ENCODE measurements around the gene WLS.

DNA sequence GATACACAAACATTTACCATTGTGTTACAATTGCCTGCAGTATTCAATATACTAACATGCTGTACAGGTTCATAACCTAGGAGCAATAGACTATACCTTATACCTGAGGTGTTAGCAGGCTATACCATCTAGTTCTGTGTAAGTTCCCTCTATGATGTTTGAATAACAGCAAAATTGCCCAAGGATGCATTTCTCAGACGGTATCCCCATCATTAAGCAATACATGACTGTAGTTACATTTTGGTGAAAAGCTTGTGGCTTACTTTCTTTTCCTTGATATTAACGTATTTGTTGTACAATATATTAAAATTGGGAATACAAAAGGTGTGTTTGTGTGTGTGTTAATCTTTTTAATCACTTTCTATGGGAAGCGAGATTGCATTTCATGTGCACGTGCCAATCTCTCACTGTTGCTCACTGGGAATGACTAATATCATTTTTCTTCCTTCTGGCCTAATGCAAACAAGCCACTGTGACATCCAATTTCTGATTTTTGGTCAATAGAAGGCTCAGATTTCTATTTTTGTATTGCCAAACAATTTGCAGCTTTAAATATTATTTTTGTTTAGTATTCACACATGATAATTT lies 36.7 kb upstream of the WLS start:
- TF ChIP-seq CTCF (IDR thresholded peaks at IDR 0.05; ENCODE audit: poor library complexity, severe bottlenecking) (no peak), EP300 (conservative IDR thresholded peaks at IDR 0.05; ENCODE audit: poor library complexity, severe bottlenecking) (no peak), POLR2AphosphoS5 (IDR thresholded peaks at IDR 0.05) (no peak)

Data from neural cell (in vitro differentiated cells).